NB4 (cell line): Measurements from ENCODE around the gene DEGS1.

ENCODE experiments used
- DNase-seq: peaks from one replicate; pipeline ENCODE4 v3.0.0; 2010; ENCODE audit warnings: low read depth
- H3K4me3 ChIP-seq: one replicate; pipeline ENCODE4 v1.5.1; 2011; ENCODE audit warnings: mild to moderate bottlenecking, low read depth, low read length, moderate library complexity
- CTCF ChIP-seq: IDR thresholded peaks from one replicate; pipeline ENCODE4 v1.5.1; 2012; ENCODE audit warnings: low read depth, low read length
- MAX ChIP-seq: IDR thresholded peaks from 2 replicates; pipeline ENCODE4 v1.6.1; 2011; ENCODE audit warnings: low read depth, low read length
- MYC ChIP-seq: IDR thresholded peaks from 2 replicates; pipeline ENCODE4 v1.6.1; 2011; ENCODE audit warnings: low read depth, low read length
- POLR2A ChIP-seq: IDR thresholded peaks from 2 replicates; pipeline ENCODE4 v1.6.1; 2011; ENCODE audit warnings: mild to moderate bottlenecking; ENCODE audit not compliant: insufficient read length; ENCODE audit errors: extremely low read depth

DEGS1 gene

DNA sequence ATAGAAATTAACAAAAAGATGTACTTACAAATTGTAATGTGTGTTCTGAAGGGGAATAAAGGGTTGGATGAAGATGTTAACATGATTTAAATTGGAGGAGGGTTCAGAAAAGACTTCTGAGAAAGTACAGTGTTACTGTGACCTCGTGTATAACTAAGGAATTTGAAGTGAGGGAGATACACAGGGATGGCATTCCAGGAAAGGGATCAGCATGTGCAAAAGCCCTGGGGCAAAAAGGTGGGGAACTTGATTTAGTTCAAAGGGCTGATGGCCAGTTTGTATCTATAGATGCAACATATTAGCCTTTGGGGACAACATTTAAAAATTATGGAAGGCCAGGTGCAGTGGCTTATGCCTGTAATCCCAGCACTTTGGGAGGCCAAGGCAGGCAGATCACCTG, 33.3 kb upstream of the DEGS1 start:
- H3K4me3 ChIP-seq, result no peak overlapping the region
- TF ChIP-seq POLR2A, result no peak
- DNase-seq, result no peak

GRCh38 chr1:224151117-224151516, 31.9 kb upstream of the DEGS1 start:
- no peak for DNase-seq
- H3K4me3 ChIP-seq, result no peak overlapping the region
- TF ChIP-seq MAX, result no peak
- no peak for TF ChIP-seq POLR2A
- no peak for TF ChIP-seq CTCF
- TF ChIP-seq MYC, result no peak

- H3K4me3 ChIP-seq, result no peak overlapping the region
- TF ChIP-seq MYC (no peak), CTCF (no peak)
- no peak for DNase-seq
These were observed 25.7 kb upstream of the DEGS1 start for GRCh38 chr1:224157316-224157715.

DNA sequence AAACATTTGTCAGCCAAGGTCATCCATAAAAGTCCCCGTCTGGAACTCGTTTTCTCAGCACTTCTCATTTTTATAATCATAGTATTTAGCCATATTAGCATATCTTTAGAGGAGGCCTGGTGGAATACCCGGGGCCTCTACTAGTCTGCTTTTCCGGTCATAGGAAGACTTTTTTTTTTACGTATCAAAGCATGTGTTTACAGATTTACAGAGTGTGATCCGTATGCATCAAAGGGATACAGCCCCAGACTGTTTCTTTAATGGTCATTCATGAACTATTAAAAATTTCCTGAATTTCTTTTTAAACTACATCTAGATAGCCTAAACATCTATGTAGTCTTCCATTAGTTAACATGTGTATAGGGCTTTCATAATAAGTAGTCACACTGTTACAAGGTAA, 23.5 kb upstream of the DEGS1 start:
- TF ChIP-seq MAX (no peak), MYC (no peak), CTCF (no peak), POLR2A (no peak)
- H3K4me3 ChIP-seq, result no peak overlapping the region
- no peak for DNase-seq

DNA sequence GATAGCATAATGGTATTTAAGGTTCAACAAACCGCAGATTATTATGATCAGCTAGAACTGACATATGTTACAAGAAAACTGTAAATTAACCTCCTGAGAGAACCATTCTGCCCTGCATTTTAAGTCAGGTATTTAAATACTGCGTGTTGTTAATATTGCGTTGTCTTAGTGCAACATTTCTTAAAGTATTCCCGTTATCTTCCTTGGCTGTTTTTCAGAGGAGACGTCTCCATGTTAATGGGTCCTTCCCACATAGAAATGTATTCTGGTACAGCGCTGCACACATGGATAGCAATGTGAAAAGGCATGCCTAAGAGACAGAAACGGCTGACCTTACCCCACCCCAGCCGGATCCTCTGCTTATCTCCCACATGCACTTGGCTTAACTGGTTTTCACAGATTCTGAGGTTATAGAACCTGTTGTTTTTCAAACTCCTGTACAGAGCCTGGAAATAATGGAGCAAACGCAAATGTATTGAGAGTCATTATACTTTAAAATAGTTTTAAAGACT, 22.8 kb upstream of the DEGS1 start:
- TF ChIP-seq MYC (no peak), CTCF (no peak), POLR2A (no peak), MAX (no peak)
- H3K4me3 ChIP-seq, result no peak overlapping the region
- no peak for DNase-seq

DNA sequence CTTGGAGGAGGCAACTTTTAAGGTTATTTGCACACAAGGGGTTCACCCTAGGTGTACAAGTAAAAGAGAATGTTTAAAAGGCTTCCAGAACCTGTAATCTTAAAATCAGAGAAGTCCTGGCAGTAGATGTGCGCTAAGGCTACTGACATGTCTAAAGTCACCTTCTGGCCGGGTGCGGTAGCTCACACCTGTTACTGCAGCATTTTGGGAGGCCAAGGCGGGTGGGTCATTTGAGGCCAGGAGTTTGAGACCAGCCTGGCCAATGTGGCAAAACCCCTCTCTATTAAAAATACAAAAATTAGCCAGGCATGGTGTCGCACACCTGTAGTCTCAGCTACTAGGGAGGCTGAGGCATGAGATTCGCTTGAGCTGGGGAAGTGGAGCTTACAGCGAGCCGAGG, 20.3 kb upstream of the DEGS1 start:
- DNase-seq, result no peak
- no peak overlapping the region for H3K4me3 ChIP-seq
- no peak for TF ChIP-seq CTCF
- no peak for TF ChIP-seq MYC
- no peak for TF ChIP-seq MAX
- no peak for TF ChIP-seq POLR2A
